CD4-positive, alpha-beta T cell treated with Interferon alpha-2 for 1 hour (primary cell): ENCODE results near the gene SHISA5.
"Not testable (repeated sequence)": the region's sequence is repeated elsewhere in the genome, so short reads cannot be mapped to it uniquely, and the experiment has no call there.

Experiments
- DNase-seq, 2 donors: peaks; one replicate each; pipeline ENCODE4 v3.0.0-alpha.2; 2020 to 2022

SHISA5 gene

GRCh38 chr3:48504051-48504946 is at the start of gene SHISA5:
TSS of gene SHISA5 (minus strand) at chr3:48504174. CDS start at chr3:48504094, 80 bp downstream.
- DNase-seq = peak; percentile 66 to 76

GRCh38 chr3:48553361-48553760 is 49.4 kb upstream of the SHISA5 start:
- no peak for DNase-seq

GRCh38 chr3:48552111-48552951 is 48.4 kb upstream of the SHISA5 start:
- no peak for DNase-seq

GRCh38 chr3:48551651-48552050 is 47.7 kb upstream of the SHISA5 start:
- DNase-seq = not testable (repeated sequence)

- DNase-seq = peak; percentile 85 to 87
These were observed 45.0 kb upstream of the SHISA5 start for GRCh38 chr3:48548729-48549705.

GRCh38 chr3:48548126-48548525 is 44.2 kb upstream of the SHISA5 start:
- no peak for DNase-seq

GRCh38 chr3:48546203-48546829 is 42.3 kb upstream of the SHISA5 start:
- peak in 1 of 2 donors; percentile 33 for DNase-seq

- no peak for DNase-seq
These were observed 40.2 kb upstream of the SHISA5 start for GRCh38 chr3:48544141-48544540.

- DNase-seq = peak in 1 of 2 donors; percentile 32
These were observed 39.4 kb upstream of the SHISA5 start for GRCh38 chr3:48543271-48543866.

DNA sequence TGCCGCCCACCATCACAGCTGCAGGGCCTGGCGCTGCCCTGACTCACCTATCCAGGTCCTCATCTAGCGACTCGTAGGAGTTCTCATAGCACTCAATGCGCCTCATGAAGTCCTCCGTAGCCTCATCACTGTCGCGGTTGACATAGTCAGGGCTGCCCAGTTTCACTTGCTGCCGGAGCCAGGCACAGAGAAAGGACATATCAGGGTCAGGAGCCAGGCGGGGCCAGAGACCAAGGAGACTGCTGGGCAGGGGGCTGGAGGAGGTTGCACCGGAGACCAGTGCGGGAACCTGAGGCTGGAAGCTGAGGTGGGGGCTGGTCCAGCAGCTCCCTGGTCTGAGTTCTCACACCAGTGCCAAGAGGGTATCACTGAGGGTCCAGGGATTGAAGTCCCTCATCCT is 34.5 kb upstream of the SHISA5 start:
- no peak for DNase-seq

DNA sequence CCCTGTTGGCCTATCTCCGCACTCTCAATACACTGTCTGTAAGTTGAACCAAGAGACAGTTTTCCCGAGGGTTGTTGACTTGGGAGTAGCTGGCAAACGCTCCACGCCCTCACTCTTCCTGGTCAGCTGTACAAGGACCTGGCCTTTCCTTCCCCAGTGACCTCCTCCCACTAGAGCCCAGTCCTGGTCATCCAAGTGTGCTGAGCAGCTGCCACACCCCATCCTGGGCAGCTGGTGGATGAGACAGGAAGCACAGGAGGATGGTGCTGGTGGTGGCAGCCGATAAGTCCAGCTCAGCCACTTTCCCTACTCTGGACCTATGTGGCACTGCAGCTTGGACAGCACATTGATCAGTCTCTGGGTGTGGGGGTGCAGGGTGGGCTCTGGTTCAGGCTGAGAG is 32.8 kb upstream of the SHISA5 start:
- no peak for DNase-seq

- DNase-seq = no peak
These were observed 32.1 kb upstream of the SHISA5 start for GRCh38 chr3:48536116-48536515.

GRCh38 chr3:48535578-48535977 is 31.6 kb upstream of the SHISA5 start:
- DNase-seq = no peak

GRCh38 chr3:48532977-48533337 is 29.0 kb upstream of the SHISA5 start:
- no peak for DNase-seq

GRCh38 chr3:48532271-48532976 is 28.4 kb upstream of the SHISA5 start:
- no peak for DNase-seq

DNA sequence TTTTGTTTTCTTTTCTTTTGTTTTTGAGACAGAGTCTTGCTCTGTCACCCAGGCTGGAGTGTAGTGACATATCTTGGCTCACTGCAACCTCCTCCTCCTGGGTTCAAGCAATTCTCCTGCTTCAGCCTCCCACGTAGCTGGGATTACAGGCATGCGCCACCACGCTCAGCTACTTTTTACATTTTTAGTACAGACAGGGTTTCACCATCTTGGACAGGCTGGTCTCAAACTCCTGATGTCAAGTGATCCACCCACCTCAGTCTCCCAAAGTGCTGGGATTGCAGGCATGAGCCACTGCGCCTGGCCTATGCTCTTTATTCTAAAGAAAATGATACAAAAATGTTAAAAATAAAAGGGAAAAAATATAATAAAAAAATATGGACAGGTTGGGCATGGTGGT is 26.7 kb upstream of the SHISA5 start:
- not testable (repeated sequence) for DNase-seq

GRCh38 chr3:48528754-48529153 is 24.8 kb upstream of the SHISA5 start:
- no peak for DNase-seq

GRCh38 chr3:48528048-48528447 is 24.1 kb upstream of the SHISA5 start:
- DNase-seq = no peak

DNA sequence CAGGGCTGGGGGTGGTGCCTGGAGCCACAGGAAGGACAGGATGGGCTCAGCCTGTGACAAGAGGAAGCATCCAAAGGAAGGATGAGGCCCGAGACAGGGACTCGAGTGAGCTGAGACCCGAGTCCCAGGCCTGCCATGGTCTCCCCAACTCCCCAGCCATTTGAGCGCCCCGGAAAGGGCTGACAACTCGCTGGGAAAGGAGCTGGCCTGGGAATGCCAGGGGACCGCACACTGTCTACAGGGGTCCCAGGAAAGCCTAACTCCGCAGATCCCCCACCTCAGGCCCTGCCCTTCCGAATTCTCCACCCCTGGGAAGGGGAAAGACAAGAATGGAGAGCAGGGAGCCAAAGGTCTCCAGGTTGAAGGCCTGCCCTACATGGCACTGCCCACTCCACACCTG is 21.0 kb upstream of the SHISA5 start:
- DNase-seq = no peak

DNA sequence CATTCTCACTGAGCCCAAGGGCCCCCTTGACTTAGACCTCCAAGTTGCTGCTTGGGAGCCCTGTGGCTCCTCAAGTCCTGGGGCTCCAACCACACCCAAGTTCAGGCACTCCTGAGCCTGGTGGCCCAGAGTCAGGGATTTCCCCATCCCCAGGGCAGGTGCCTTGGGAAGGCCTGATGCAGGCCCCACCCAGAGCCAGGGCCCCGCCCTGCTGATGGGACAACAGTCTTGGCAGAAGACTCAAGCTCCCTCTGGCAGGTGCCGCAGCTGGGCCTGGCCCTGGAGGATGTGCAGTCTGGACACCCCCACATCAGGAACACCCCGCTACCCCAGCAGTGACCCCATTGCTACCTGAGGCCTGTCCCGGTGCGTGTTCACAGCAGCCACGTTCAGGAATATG is 17.7 kb upstream of the SHISA5 start:
- DNase-seq = no peak

GRCh38 chr3:48519277-48519643 is 15.3 kb upstream of the SHISA5 start:
- no peak for DNase-seq
